T-helper 17 cell (primary cell): ENCODE results near the gene ZDHHC9. TPM values are rescaled to one million over a fixed set of nuclear protein-coding genes. Genes with fewer than 3 reads are reported as not detected.

Experiments
- ATAC-seq: fragments of 150-1000 bp; cut with Tn5 transposase; 2 replicates; pipeline ENCODE4 v1.10.0; 2021; ENCODE audit warnings: mild to moderate bottlenecking, moderate library complexity
- DNase-seq, 3 donors: peaks; one replicate each; pipeline versions ENCODE4 v3.0.0 to v3.0.0-alpha.2; 2020 to 2021
- H3K9me3 ChIP-seq: one replicate; pipeline ENCODE4 v1.7.0; 2013; ENCODE audit warnings: low read length, mild to moderate bottlenecking; ENCODE audit not compliant: control insufficient read depth, poor library complexity, severe bottlenecking
- H3K27ac Mint-ChIP-seq: one replicate; pipeline ENCODE4 v1.8.0; 2022; ENCODE audit warnings: mild to moderate bottlenecking, moderate library complexity, mixed read lengths
- H3K27me3 Mint-ChIP-seq: one replicate; pipeline ENCODE4 v1.8.0; 2022; ENCODE audit warnings: mixed read lengths
- H3K36me3 Mint-ChIP-seq: one replicate; pipeline ENCODE4 v1.8.0; 2022; ENCODE audit warnings: low read depth, mixed read lengths
- H3K4me1 Mint-ChIP-seq: one replicate; pipeline ENCODE4 v1.8.0; 2022; ENCODE audit warnings: mild to moderate bottlenecking, mixed read lengths
- H3K4me3 Mint-ChIP-seq: one replicate; pipeline ENCODE4 v1.8.0; 2022; ENCODE audit warnings: mild to moderate bottlenecking, moderate library complexity, mixed read lengths
- total RNA-seq, 4 donors: library from RNA in 2 of 4; stranded (reverse) in 2 of 4; gene quantifications; one replicate each; pipeline ENCODE4 v1.2.3 and lab custom pipeline; 2022 to 2026

Gene ZDHHC9
- total RNA-seq, 2 donors from 2014 or later: 5.0 to 5.5 TPM

DNA sequence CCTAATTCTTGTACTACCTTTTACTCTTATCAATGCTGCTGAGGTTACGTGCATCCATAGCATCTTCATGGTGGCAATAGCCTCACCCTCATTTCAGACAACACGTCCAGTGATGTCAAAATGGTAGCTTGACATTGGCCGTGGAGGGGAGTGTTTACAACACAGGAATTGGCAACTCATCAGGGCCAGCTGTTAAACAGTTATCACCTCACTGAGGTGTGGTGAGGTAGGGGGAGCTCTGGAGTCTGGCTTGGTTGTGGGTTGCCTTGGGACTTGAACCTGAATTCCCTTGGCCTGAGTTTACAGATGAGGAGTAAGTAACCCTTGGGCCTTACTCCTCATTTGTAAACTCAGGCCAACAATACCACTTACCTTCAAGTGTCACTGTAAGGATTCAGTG is 53.5 kb downstream of the ZDHHC9 start:
- no peak overlapping the region for H3K27ac Mint-ChIP-seq
- no peaks in the 10 kb centered on the region for H3K36me3 Mint-ChIP-seq
- no peaks in the 10 kb centered on the region for H3K27me3 Mint-ChIP-seq
- H3K9me3 ChIP-seq: no peaks in the 10 kb centered on the region
- H3K4me1 Mint-ChIP-seq: peaks cover 13% of the 10 kb centered on the region
- no peak for DNase-seq
- ATAC-seq: no peak
- no peak overlapping the region for H3K4me3 Mint-ChIP-seq

DNA sequence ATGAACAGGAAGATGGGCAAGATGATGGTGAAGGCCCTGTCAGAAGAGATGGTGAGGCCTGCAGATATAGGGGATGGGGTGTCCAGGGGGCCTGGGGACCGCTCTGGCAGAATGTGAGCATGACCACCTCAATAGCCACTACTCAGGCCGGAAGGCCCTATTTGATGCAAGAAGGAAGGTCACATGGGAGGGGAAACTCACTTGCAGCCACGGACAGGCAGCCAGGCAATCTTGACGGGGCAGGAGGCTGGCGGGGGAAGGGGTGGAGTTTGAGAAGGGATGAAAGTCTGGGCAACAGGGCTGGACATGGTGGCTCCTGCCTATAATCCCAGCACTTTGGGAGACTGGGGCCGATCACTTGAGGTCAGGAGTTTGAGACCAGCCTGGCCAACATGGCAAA is 55.2 kb downstream of the ZDHHC9 start:
- Mint-ChIP-seq H3K4me3 (no peak overlapping the region), H3K27ac (peak overlapping the region; percentile 92), H3K36me3 (peaks cover under 1% of the 10 kb centered on the region), H3K4me1 (peaks cover 20% of the 10 kb centered on the region), H3K27me3 (no peaks in the 10 kb centered on the region)
- no peak for ATAC-seq
- DNase-seq: no peak
- no peaks in the 10 kb centered on the region for H3K9me3 ChIP-seq

DNA sequence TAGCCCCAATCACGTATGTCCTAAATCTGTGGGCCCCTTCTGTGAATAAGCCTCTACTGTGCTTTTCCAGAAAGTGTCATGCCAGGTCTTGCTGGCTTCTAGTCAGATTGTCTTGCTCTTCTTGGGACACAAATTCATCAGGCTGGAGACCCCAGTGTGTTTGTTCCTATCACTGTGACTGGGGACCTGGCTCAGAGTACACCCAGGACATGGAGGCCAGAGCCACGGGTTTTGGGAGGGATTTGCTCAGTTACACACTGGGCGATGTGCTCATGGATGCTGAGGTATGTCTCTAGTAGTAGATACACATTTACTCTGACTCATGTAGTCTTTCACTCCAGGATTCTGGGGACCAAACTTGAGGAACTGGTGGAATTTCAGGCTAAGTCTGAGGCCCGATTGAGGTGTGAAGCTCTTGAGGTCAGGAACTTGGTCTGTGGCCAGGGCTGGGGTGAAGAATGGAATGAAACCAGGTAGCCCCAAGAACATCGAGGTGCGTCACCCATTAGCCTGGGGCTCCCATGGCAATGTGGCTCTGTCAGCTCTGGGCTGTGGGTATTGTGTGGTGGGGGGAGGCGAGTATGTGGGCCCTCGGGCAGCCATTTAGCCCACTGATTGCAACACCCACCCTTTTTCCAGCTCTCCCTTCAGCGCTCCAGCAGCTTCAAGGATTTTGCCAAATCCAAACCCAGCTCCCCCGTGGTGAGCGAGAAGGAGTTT is 56.2 kb downstream of the ZDHHC9 start:
- Mint-ChIP-seq H3K4me3 (peak overlapping the region; percentile 52), H3K27me3 (no peaks in the 10 kb centered on the region), H3K27ac (peak overlapping the region; percentile 54), H3K4me1 (peaks cover 28% of the 10 kb centered on the region), H3K36me3 (peaks cover 5% of the 10 kb centered on the region)
- ATAC-seq: no peak
- no peaks in the 10 kb centered on the region for H3K9me3 ChIP-seq
- DNase-seq: no peak

- no peaks in the 10 kb centered on the region for H3K9me3 ChIP-seq
- DNase-seq: no peak
- peaks cover 31% of the 10 kb centered on the region for H3K4me1 Mint-ChIP-seq
- H3K4me3 Mint-ChIP-seq: peak overlapping the region; percentile 81
- H3K27me3 Mint-ChIP-seq: no peaks in the 10 kb centered on the region
- ATAC-seq: peak; percentile 19
- peak overlapping the region; percentile 93 for H3K27ac Mint-ChIP-seq
- peaks cover 5% of the 10 kb centered on the region for H3K36me3 Mint-ChIP-seq
Measured at GRCh38 chrX:129786210-129786651, 57.5 kb downstream of the ZDHHC9 start.

DNA sequence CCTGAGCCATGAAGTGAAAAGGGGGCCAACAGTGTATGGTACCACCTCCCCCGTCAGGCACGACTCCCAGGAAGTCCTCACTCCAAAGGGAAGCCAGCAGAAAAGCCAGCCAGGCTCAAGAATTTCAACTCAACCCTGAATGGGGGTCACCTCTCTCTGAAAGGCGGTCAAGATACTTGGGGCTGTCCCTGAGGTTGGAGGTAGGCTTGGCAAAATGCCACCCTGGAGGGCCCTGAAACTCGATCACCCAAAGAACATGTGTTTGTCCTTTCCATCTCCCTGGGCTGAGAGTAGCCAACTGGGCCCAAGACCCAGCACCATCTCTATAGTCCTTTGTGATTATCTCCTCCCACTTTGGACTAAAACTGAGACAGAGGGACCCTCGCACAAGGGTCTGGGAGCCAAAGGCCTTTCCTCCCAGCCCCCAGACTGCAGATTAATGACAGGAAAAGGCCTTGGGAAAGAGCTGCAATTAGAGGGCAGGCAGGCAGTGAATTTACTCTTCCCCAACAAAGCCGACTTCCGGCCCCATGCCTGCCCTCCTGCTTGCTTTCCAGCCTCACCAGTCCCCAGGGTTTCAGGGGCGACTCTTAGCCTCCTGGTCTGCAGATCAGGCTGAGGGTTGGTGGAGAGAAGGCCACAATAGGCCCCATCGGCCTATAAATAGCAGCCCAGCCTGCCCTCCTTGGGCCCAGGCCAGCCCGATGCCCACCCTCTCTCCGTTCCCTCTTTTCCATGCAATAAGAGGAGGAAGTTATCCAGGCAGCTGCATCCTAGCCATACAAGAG is 58.3 kb downstream of the ZDHHC9 start:
- Mint-ChIP-seq H3K27me3 (no peaks in the 10 kb centered on the region), H3K36me3 (peaks cover 5% of the 10 kb centered on the region), H3K4me1 (peaks cover 31% of the 10 kb centered on the region), H3K27ac (peak overlapping the region; percentile 93), H3K4me3 (peak overlapping the region; percentile 81)
- ATAC-seq (no peak), DNase-seq (no peak)
- H3K9me3 ChIP-seq: no peaks in the 10 kb centered on the region

DNA sequence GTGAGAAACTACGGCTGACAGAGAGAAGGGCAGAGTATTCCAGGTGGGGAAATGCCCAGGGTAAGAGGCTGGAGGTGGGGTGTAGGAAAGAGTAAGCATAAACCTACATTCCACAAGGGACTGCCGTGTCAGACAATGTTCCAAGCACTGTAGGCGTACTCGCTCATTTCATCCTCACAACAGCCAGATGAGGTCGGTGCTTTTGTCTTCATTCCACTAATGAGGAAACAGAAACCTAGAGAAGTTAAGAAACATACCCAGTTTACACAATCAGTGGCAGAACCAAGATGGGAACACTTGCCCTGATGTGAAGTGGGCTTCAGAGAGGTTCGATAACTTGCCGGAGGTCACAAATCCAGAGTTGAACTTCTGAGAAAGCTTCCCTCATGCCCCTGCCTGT is 59.3 kb downstream of the ZDHHC9 start:
- peaks cover 6% of the 10 kb centered on the region for H3K36me3 Mint-ChIP-seq
- ATAC-seq (no peak), DNase-seq (no peak)
- H3K27ac Mint-ChIP-seq: peak overlapping the region; percentile 88
- no peaks in the 10 kb centered on the region for H3K27me3 Mint-ChIP-seq
- no peaks in the 10 kb centered on the region for H3K9me3 ChIP-seq
- H3K4me1 Mint-ChIP-seq: peaks cover 33% of the 10 kb centered on the region
- H3K4me3 Mint-ChIP-seq: peak overlapping the region; percentile 98

DNA sequence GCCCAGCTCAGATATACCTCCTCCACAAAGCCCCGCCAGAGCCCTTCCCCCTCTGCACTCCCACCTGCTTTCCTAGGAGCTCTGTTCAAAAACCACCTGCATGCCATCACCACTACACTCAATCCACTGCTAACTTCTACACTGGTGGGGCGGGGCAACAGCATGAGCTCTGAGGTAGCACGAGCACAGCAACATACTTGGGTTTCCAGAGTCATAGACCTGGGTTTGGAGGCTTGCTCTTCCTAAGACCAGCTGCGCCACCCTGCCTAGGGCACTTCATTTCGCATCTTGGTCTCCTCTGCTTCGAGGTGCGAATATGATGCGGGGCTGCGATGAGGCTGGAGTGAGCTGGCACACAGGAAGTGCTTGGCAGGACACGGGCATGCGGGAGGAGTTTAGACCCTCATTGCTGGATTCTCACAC is 60.4 kb downstream of the ZDHHC9 start:
- Mint-ChIP-seq H3K36me3 (peaks cover 8% of the 10 kb centered on the region), H3K27me3 (no peaks in the 10 kb centered on the region), H3K4me1 (peaks cover 42% of the 10 kb centered on the region), H3K27ac (peak overlapping the region; percentile 88), H3K4me3 (peak overlapping the region; percentile 98)
- no peak for ATAC-seq
- DNase-seq: no peak
- H3K9me3 ChIP-seq: no peaks in the 10 kb centered on the region

DNA sequence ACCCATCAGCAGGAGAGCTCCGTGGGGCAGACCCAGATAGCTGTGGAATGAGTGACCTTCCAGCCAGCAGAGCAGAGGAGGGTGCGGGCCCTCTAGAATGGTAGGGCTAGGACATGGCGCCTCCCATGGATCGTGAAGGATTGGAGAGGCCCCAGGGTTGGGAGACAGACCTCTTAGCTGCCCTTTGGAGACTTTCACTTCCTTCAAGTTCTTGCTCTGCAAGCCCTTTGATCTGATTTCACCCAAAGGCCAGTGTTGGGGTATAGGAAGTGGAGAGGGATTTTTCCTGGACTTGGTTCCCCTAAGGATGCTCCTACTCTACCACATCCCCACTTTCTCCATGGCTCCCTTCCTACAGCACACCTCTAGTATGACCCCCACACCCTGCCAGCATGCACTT is 61.0 kb downstream of the ZDHHC9 start:
- H3K36me3 Mint-ChIP-seq: peaks cover 8% of the 10 kb centered on the region
- DNase-seq (no peak), ATAC-seq (no peak)
- peak overlapping the region; percentile 88 for H3K27ac Mint-ChIP-seq
- no peaks in the 10 kb centered on the region for H3K27me3 Mint-ChIP-seq
- H3K4me1 Mint-ChIP-seq: peaks cover 43% of the 10 kb centered on the region
- no peaks in the 10 kb centered on the region for H3K9me3 ChIP-seq
- peak overlapping the region; percentile 98 for H3K4me3 Mint-ChIP-seq

DNA sequence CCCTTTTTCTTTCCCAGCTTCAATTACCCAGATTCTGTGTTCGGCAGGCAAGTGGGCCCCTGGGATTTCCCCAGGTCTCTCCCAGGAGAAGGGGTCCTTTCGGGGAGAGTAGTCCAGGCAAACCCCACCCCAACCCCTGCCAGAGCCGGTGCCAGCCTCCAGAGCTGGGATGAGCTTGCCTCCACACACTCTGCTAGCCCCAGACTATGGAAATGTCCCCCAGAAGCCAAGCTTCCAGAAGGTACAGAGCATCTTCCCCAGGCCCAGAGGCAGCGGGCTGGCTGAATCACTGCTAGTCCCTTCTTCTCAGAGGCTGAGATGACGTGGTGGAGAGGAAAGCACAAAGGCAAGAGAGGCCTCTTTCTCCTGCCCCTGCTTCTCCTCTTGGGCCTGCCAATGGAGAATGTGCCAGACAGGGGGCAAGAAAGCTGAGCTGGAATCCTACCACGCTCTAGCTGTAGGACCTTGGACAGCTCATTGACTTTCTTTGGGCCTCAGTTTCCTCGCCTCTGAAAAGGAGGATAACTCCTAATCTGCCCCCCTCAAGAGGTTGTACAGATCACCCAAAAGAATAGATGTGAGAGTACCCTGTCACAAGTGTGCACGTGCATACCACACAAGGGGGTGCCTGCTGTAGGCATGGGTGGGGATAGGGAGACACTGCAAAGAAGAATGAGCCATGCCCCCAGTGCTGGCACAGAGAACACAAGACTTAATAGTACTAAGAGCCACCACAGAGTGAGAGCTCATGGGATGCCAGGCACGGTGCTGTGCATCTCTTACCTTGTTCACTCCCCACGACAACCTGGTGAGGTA is 61.8 kb downstream of the ZDHHC9 start:
- peak overlapping the region; percentile 98 for H3K4me3 Mint-ChIP-seq
- no peak for DNase-seq
- ATAC-seq: peak; percentile 5
- H3K27me3 Mint-ChIP-seq: no peaks in the 10 kb centered on the region
- H3K36me3 Mint-ChIP-seq: peaks cover 8% of the 10 kb centered on the region
- peaks cover 46% of the 10 kb centered on the region for H3K4me1 Mint-ChIP-seq
- H3K27ac Mint-ChIP-seq: peak overlapping the region; percentile 98
- no peaks in the 10 kb centered on the region for H3K9me3 ChIP-seq

DNA sequence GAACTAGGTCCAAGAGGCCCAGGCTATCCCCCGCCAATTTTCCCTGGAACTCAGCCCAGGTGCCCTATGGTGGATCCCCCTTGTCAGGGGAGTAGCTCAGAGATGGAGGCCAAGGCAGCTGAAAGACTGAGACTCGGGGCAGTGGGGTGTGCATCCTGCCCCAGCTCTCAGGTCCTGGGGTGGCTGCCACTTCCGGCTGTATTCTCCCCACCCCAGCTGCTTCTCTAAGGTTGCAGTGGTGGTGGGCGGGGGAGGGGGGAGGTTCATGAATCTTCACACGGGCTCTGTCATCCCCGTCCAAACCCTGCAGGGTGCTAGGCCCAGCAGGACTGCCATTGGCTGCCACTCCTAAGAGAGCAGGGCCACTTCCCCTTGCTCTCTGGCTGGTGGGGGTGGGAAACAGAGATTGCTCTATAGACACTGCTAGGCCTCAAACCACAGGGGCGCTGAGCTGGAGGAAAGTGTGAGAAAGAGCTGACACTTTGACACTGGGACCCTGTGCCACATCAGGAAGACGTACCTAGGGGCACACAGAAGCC is 62.5 kb downstream of the ZDHHC9 start:
- Mint-ChIP-seq H3K36me3 (peaks cover 8% of the 10 kb centered on the region), H3K4me1 (peaks cover 43% of the 10 kb centered on the region), H3K4me3 (peak overlapping the region; percentile 98), H3K27ac (peak overlapping the region; percentile 98), H3K27me3 (no peaks in the 10 kb centered on the region)
- ATAC-seq: peak; percentile 73
- no peaks in the 10 kb centered on the region for H3K9me3 ChIP-seq
- peak; percentile 37 to 66 (median 43) for DNase-seq

- no peak for ATAC-seq
- Mint-ChIP-seq H3K27me3 (no peaks in the 10 kb centered on the region), H3K27ac (peak overlapping the region; percentile 98), H3K4me3 (peak overlapping the region; percentile 98), H3K4me1 (peaks cover 39% of the 10 kb centered on the region), H3K36me3 (peaks cover 8% of the 10 kb centered on the region)
- no peak for DNase-seq
- no peaks in the 10 kb centered on the region for H3K9me3 ChIP-seq
Measured at GRCh38 chrX:129780441-129781105, 63.1 kb downstream of the ZDHHC9 start.

DNA sequence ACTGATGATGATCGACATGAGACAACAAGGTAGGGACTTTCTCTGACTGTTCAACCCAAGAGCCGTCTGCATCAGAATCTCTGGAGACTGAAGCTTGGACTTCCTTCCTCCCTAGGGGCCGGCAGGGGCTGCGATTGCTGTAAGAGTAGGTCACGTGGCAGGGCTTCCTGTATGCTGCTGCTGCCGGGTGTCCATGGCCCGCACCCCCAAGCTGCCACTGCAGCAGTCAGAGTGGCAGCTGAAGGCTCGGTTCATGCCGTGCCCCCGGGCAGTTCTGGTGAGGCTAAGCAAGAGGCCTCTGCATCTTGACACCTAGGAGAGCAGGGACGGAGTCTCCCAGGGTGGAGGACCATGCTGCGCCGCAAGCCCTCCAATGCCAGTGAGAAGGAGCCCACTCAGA is 63.9 kb downstream of the ZDHHC9 start, which contains the start of gene SASH3:
TSS of gene SASH3 (plus strand) at position 203 of the 400 bp plus-strand sequence. CDS start at position 352, 149 bp downstream.
- Mint-ChIP-seq H3K4me1 (peaks cover 43% of the 10 kb centered on the region), H3K27me3 (no peaks in the 10 kb centered on the region), H3K27ac (peak within 1 kb of the TSS; percentile 98), H3K4me3 (peak within 1 kb of the TSS; percentile 98), H3K36me3 (peaks cover 8% of the 10 kb centered on the region)
- H3K9me3 ChIP-seq: no peaks in the 10 kb centered on the region
- ATAC-seq (peak; percentile 47), DNase-seq (peak; percentile 37 to 55 (median 40))
